ENCODE data around the gene SRD5A1.

DNA sequence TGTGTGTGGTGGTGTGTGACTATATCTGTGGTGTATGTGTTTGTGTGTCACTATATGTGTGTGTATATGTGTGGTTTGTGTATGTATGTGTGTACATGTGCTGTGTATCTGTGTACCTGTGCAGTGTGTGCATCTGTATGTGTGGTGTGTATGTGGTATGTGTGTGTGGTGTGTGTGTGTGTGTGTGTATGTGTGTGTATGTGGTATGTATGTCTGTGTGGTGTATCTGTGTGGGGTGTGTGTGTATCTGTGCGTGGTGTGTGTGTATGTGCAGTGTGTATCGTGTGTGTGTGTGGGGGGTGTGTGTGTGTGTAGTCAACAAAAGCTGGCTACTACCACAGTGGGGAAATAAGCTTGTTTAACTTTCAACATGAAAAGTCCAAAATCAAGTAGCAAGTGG lies 48.4 kb downstream of the SRD5A1 start:
- no peak for TF ChIP-seq POLR2A (IDR thresholded peaks at IDR 0.05)
- TF ChIP-seq, protein P1, sequence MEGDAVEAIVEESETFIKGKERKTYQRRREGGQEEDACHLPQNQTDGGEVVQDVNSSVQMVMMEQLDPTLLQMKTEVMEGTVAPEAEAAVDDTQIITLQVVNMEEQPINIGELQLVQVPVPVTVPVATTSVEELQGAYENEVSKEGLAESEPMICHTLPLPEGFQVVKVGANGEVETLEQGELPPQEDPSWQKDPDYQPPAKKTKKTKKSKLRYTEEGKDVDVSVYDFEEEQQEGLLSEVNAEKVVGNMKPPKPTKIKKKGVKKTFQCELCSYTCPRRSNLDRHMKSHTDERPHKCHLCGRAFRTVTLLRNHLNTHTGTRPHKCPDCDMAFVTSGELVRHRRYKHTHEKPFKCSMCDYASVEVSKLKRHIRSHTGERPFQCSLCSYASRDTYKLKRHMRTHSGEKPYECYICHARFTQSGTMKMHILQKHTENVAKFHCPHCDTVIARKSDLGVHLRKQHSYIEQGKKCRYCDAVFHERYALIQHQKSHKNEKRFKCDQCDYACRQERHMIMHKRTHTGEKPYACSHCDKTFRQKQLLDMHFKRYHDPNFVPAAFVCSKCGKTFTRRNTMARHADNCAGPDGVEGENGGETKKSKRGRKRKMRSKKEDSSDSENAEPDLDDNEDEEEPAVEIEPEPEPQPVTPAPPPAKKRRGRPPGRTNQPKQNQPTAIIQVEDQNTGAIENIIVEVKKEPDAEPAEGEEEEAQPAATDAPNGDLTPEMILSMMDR (IDR thresholded peaks at IDR 0.05) = no peak
- TF ChIP-seq EP300 (IDR thresholded peaks at IDR 0.05) = no peak
